BE2C (cell line): Measurements from ENCODE around the gene MIAT.
A peak's percentile ranks its signal among the peaks of the same experiment; 100 is the strongest.

ENCODE experiments used
- DNase-seq: peaks from one replicate; pipeline ENCODE4 v3.0.0-alpha.2; 2020
- H3K27me3 ChIP-seq: fragments of 250-450 bp; sonication (Bioruptor Pico); 2 replicates; pipeline ENCODE4 v1.5.1; 2020; ENCODE audit warnings: mild to moderate bottlenecking
- H3K36me3 ChIP-seq: fragments of 250-450 bp; sonication (Bioruptor Pico); 2 replicates; pipeline ENCODE4 v1.5.1; 2020; ENCODE audit warnings: mild to moderate bottlenecking
- H3K4me1 ChIP-seq: fragments of 250-450 bp; sonication (Bioruptor Pico); 2 replicates; pipeline ENCODE4 v1.5.1; 2020
- H3K4me3 ChIP-seq: 2 replicates; pipeline ENCODE4 v1.5.1; 2011; ENCODE audit warnings: low read depth, low read length
- H3K9me3 ChIP-seq: fragments of 250-450 bp; sonication (Bioruptor Pico); 2 replicates; pipeline ENCODE4 v1.5.1; 2020
- CTCF ChIP-seq: IDR thresholded peaks from 2 replicates; pipeline ENCODE4 v1.5.1; 2012; ENCODE audit warnings: mild to moderate bottlenecking, low read depth, low read length

The MIAT gene

GRCh38 chr22:26648011-26648497 lies 9.3 kb upstream of the MIAT start:
- peak; percentile 75 for DNase-seq
- H3K4me1 ChIP-seq = peaks cover 30% of the 10 kb centered on the region
- no peak overlapping the region for H3K4me3 ChIP-seq
- H3K27me3 ChIP-seq = no peaks in the 10 kb centered on the region
- H3K36me3 ChIP-seq = no peaks in the 10 kb centered on the region
- TF ChIP-seq CTCF = no peak
- H3K9me3 ChIP-seq = no peaks in the 10 kb centered on the region

DNA sequence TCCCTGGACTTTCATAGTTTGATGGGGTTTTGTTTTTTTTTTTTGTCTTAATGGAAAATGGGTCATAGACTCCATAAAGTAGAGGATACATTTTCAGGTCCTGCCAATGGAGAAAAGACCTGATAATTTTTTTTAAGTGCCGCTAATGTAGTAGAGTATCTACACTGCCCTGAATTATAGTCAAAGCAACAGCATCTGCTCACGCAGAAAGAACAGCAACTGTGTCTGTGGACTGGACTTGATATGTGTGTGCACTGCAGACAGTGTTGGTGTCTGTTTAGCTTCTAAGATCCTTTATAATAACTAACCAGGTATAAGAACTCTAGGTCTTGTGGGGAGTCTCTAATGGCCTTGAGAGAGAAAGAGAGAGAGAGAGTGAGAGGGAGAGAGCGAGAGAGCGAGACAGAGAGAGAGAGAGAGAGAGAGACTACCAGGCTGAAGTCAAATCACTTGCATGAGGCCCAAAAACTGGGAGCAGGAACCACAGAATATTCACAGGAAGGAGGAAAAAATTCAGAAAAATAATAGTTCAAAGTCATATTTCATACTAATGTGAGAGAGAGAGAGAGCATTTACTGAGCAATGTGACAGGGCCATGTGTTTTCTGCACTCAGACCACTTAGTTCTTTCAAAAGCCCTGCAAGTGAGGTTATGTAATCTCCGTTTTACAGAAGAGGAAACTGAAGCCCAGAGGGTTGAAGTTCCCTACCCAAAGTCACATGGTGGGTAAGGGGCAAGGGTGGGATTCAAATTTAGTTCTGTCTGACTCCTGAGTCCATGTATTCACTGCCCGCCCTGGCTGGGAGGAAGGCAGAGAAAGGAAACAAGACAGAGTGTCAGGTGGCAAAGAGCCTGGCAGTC lies 8.6 kb upstream of the MIAT start:
- no peak overlapping the region for H3K4me3 ChIP-seq
- H3K27me3 ChIP-seq = no peaks in the 10 kb centered on the region
- no peaks in the 10 kb centered on the region for H3K36me3 ChIP-seq
- peaks cover 30% of the 10 kb centered on the region for H3K4me1 ChIP-seq
- H3K9me3 ChIP-seq = no peaks in the 10 kb centered on the region
- DNase-seq = peak; percentile 12
- no peak for TF ChIP-seq CTCF

DNA sequence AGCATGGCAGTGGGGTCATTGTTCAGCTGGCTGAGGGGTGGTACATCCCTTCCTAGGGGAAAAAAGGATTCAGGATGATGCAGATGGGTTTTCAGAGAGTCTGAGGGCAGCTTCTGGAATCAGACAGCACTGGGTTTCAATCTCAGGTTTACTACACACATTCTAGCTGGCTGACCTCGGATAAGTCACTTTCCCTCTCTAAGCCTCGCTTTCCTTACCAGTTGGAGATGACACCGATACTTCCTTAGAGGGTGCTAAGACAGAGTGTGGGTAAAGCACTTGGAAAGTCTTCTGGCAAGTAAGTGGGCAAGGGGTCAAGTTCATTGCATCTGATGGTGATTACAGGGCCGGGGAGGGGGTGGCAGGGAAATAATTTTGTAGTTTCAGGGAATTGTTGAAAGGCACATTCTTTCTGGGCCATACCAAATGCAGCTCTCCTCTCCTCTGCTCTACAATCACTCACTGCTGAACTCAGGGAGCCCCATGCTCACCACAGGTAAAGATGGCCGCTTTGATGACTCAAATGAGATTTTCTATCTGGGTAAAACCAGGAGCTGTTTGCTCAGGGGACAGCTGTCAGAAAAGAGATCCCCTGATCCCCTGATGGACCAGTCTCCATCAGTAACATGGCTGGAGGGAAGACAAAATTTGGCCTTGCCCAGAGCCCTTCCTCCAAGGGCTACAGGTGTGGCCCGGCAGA lies 6.5 kb upstream of the MIAT start:
- peaks cover 25% of the 10 kb centered on the region for H3K4me1 ChIP-seq
- H3K4me3 ChIP-seq = no peak overlapping the region
- H3K9me3 ChIP-seq = no peaks in the 10 kb centered on the region
- H3K27me3 ChIP-seq = no peaks in the 10 kb centered on the region
- no peak for DNase-seq
- H3K36me3 ChIP-seq = no peaks in the 10 kb centered on the region
- no peak for TF ChIP-seq CTCF

DNA sequence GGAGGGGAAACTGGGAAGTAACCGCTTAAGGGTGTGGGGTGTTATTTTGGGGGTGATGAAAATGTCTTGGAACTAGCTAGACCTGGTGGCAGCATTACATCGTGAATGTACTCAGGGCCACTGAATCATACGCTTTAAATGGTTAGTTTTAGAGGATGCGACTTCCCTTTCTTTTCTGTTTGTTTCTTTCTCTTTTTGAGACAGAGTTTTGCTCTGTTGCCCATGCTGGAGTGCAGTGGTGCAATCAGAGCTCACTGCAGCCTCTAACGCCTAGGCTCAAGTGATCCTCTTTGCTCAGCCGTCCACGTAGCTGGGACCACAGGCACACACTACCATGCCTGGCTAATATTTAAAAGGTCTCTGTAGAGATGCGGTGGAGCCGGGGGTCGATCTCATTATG lies 5.6 kb upstream of the MIAT start:
- no peak for TF ChIP-seq CTCF
- no peaks in the 10 kb centered on the region for H3K36me3 ChIP-seq
- DNase-seq = no peak
- H3K4me3 ChIP-seq = no peak overlapping the region
- H3K4me1 ChIP-seq = peaks cover 15% of the 10 kb centered on the region
- H3K9me3 ChIP-seq = no peaks in the 10 kb centered on the region
- H3K27me3 ChIP-seq = no peaks in the 10 kb centered on the region

GRCh38 chr22:26658161-26658560 lies 773 bp downstream of the MIAT start:
- DNase-seq = no peak
- Histone ChIP-seq H3K4me1 (peaks cover 5% of the 10 kb centered on the region), H3K4me3 (peak overlapping the region; percentile 76), H3K36me3 (no peaks in the 10 kb centered on the region), H3K27me3 (peaks cover 4% of the 10 kb centered on the region), H3K9me3 (no peaks in the 10 kb centered on the region)
- TF ChIP-seq CTCF = no peak
